Aorta (tissue), 5 donors: Measurements from ENCODE around the gene FAM240B. TPM values are rescaled to one million over a fixed set of nuclear protein-coding genes. Genes with fewer than 3 reads are reported as not detected.

Source experiments
- ATAC-seq: fragments of 200-7000 bp; cut with Tn5 transposase; one replicate; pipeline ENCODE4 v1.9.1; 2022; ENCODE audit warnings: moderate library complexity; ENCODE audit not compliant: low FRiP score
- DNase-seq, 2 donors: peaks; one replicate each; pipeline ENCODE4 v3.0.0-alpha.2; 2020
- H3K27ac ChIP-seq, 2 donors: one replicate each; pipeline ENCODE4 v1.5.1; 2013; ENCODE audit warnings: low read length in 2 of 2, mild to moderate bottlenecking in 2 of 2, moderate library complexity in 2 of 2, control low read depth in 1 of 2, inconsistent platforms in 1 of 2, low read depth in 1 of 2
- H3K27me3 ChIP-seq, 2 donors: one replicate each; pipeline ENCODE4 v1.6.1; 2013; ENCODE audit warnings: control low read depth in 1 of 2, low read length in 1 of 2, mild to moderate bottlenecking in 1 of 2, moderate library complexity in 1 of 2; ENCODE audit not compliant: insufficient read depth in 2 of 2, control insufficient read depth in 1 of 2
- H3K36me3 ChIP-seq, 2 donors: one replicate each; pipeline ENCODE4 v1.6.1; 2013; ENCODE audit warnings: control low read depth in 1 of 2, low read length in 1 of 2, mild to moderate bottlenecking in 1 of 2; ENCODE audit not compliant: insufficient read depth in 2 of 2, control insufficient read depth in 1 of 2
- H3K4me1 ChIP-seq, 2 donors: one replicate each; pipeline ENCODE4 v1.6.1; 2013; ENCODE audit warnings: low read length in 2 of 2, control low read depth in 1 of 2, mild to moderate bottlenecking in 1 of 2, moderate library complexity in 1 of 2; ENCODE audit not compliant: insufficient read depth in 2 of 2, control insufficient read depth in 1 of 2
- H3K4me3 ChIP-seq, 2 donors: one replicate each; pipeline ENCODE4 v1.5.1; 2013; ENCODE audit warnings: low read length in 2 of 2, control low read depth in 1 of 2, mild to moderate bottlenecking in 1 of 2
- H3K9me3 ChIP-seq: one replicate; pipeline ENCODE4 v1.6.1; 2013; ENCODE audit warnings: mild to moderate bottlenecking, low read length; ENCODE audit not compliant: control insufficient read depth
- WGBS, 2 donors: extraction: QIAGEN DNeasy Blood & Tissue Kit; methylation state at CpG; one replicate each; pipeline ENCODE4 v1.1.7; 2013; 5-methylcytosine and 5-hydroxymethylcytosine counted together
- intact Hi-C, 2 donors: fragments of 100-400 bp; cut with DNase I; formaldehyde crosslinking; loops; one replicate each; pipeline versions ENCODE4 v1.14.2 to v1.15.0; 2022
- polyA plus RNA-seq, 2 donors: library from polyadenylated mRNA; stranded (reverse); fragments of 200-250 nt; gene quantifications; one replicate each; pipeline ENCODE4 v1.2.3, GENCODE V29; 2013
- total RNA-seq, 2 donors: library from RNA; stranded (reverse); fragmentation: NEBNext Ultra II Directional; extraction: Animal tissue kit (Norgen Biotek cat#: 25700); gene quantifications; one replicate each; pipeline ENCODE4 v1.2.1, GENCODE V29; 2021
- donor health status: healthy with polysubstance abuse.
- donor health status: Bipolar disorder and iron deficiency.
- donor health status: DM: no; HTN: no; CAD: no.
- donor health status: DM: no; HTN: no; CAD: no.
- donor health status: DM: yes; HTN: yes; CAD: no.

The FAM240B gene
- total and polyA plus RNA-seq, 4 donors = not detected

DNA sequence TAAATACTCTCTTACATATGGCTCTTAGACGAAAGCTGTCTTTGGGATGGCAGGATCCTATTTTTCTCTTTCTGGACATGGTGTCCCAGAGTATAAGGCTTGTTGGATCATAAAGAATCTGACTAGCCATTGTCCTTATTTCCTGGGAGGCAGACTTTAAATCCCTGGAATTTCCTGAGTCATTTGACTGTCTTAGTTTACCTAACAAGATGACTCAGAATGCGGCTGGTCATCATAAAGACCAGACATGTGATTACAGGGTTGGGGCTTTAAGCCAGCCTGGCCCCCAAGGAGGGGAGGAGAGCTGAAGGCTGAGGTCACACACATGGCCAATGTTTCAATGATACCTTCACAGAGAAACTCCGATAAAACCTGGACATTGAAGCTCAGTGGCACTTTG, 37.2 kb downstream of the FAM240B start:
- H3K27me3 ChIP-seq = no peaks in the 10 kb centered on the region
- no peaks in the 10 kb centered on the region for H3K4me1 ChIP-seq
- H3K27ac ChIP-seq = no peak overlapping the region
- no peak overlapping the region for H3K4me3 ChIP-seq
- H3K36me3 ChIP-seq = no peaks in the 10 kb centered on the region
- ATAC-seq = no peak
- no peak for DNase-seq
- no peaks in the 10 kb centered on the region for H3K9me3 ChIP-seq
- intact Hi-C loops = no loop called here
- 42 to 56% methylated on average over 3 of the region's 3 CpGs for WGBS, 2 donors

DNA sequence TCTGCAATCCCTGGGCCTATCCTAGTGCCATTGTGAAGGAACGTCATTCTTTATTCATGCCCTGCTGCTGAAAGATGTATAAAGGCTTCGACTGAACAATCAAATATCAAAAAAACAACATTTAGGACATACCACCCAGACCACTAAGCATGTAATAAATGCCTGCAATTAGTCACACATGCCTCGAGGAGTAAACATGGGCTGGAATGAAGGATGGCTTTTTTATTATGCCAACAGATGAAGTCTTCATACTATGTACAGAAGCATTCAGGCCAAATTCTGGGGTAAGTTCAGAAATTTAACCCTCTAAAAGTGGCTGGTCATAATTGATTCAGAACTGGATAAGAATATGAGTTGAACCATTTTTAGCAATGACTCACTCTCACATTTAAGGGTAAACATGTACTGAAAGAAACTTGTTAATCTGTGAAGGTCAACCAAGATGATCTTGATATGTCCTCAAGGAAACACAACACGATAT, 38.1 kb downstream of the FAM240B start:
- ATAC-seq (no peak), DNase-seq (no peak)
- no peaks in the 10 kb centered on the region for H3K36me3 ChIP-seq
- no peak overlapping the region for H3K27ac ChIP-seq
- 68 to 71% methylated on average over 4 of the region's 4 CpGs for WGBS, 2 donors
- no peaks in the 10 kb centered on the region for H3K4me1 ChIP-seq
- no peaks in the 10 kb centered on the region for H3K27me3 ChIP-seq
- intact Hi-C loops = no loop called here
- no peak overlapping the region for H3K4me3 ChIP-seq
- H3K9me3 ChIP-seq = no peaks in the 10 kb centered on the region

DNA sequence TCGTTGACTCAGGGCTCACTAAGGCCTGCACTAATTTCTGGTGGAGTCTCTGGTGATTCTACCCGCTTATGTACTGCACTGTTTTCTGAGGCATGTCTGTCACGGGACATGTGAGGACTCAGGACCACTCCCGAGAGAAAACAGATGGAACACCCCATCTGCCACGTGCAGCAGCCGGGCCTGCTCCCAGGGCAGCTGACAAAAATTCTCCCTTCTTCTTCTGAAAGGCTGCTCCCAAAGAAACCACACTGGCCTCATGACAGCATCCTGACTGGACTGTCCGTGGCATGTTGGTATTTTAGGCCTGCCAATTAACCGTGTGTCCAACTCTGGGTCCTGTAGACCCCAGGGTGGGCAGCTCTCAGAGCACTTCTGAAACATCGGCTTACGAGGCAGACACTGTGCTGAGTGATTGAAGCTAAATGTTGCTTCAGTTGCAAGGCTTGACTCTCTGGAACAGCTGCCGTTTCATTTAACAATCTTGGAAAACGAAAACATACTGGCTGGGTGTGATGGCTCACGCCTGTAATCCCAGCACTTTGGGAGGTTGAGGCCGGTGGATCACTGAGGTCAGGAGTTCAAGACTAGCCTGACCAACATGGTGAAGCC, 39.0 kb downstream of the FAM240B start:
- H3K4me1 ChIP-seq = no peaks in the 10 kb centered on the region
- no peak overlapping the region for H3K27ac ChIP-seq
- H3K4me3 ChIP-seq = no peak overlapping the region
- intact Hi-C loops = no loop called here
- no peaks in the 10 kb centered on the region for H3K9me3 ChIP-seq
- H3K27me3 ChIP-seq = no peaks in the 10 kb centered on the region
- no peak for ATAC-seq
- no peak for DNase-seq
- H3K36me3 ChIP-seq = no peaks in the 10 kb centered on the region
- 84 to 85% methylated on average over 14 of the region's 14 CpGs for WGBS, 2 donors

DNA sequence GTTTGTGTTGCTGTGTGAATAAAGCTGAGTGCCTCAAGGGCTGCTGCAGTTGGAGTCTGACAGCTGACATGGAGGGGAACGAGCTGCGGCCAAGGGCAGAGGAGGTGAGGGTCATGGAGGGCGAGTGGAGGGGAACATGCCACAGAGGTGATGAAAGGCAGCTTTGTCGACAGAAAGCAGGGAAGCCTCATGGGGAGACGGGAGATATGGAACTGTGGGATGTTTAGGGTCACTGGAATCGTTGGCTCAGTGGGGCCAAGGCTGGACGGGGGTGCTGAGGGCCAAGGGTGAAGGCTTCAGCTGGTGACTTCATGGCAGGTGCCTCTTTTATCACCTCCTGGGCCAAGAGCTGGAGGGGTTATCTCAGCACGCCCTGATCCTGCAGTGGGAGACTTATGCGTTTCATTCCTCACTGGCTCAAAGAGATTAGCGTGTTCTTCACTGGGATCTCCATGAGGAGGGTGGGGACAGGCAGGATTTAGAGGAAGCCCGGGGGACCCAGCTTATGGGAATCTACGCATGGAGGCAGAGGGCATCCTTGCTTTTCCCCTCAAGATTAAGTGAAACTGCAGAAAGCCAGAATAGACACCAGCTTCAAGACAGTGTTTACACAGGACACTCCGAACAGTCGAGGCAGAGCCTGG, 42.2 kb downstream of the FAM240B start:
- H3K4me1 ChIP-seq = no peaks in the 10 kb centered on the region
- 52 to 59% methylated on average over 14 of the region's 14 CpGs for WGBS, 2 donors
- DNase-seq (no peak), ATAC-seq (no peak)
- no peaks in the 10 kb centered on the region for H3K27me3 ChIP-seq
- H3K9me3 ChIP-seq = no peaks in the 10 kb centered on the region
- H3K36me3 ChIP-seq = no peaks in the 10 kb centered on the region
- H3K27ac ChIP-seq = no peak overlapping the region
- intact Hi-C loops = no loop called here
- no peak overlapping the region for H3K4me3 ChIP-seq

DNA sequence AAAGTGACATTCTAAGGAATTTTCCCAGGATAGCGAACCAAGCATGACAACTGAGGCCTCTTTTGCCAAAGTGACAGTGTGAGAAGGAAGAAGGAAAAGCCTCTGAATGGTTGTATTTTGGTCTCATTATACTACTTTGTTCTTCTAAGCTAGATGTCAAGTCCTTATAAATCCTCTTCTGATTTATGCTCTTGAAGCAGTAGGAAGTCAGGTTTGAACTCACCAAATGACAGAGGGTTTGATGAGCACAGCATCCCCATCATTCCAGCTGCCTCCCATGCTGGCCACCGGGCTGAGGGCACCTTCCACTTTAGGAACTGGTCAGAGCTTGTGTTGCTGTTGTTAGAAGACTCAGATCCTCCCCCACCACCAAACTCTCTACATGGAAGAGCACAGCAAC, 44.1 kb downstream of the FAM240B start:
- intact Hi-C loops = no loop called here
- Histone ChIP-seq H3K4me3 (no peak overlapping the region), H3K27me3 (no peaks in the 10 kb centered on the region), H3K9me3 (no peaks in the 10 kb centered on the region), H3K27ac (no peak overlapping the region), H3K4me1 (no peaks in the 10 kb centered on the region), H3K36me3 (no peaks in the 10 kb centered on the region)
- 66 to 70% methylated on average over 2 of the region's 2 CpGs for WGBS, 2 donors
- ATAC-seq (no peak), DNase-seq (no peak)

DNA sequence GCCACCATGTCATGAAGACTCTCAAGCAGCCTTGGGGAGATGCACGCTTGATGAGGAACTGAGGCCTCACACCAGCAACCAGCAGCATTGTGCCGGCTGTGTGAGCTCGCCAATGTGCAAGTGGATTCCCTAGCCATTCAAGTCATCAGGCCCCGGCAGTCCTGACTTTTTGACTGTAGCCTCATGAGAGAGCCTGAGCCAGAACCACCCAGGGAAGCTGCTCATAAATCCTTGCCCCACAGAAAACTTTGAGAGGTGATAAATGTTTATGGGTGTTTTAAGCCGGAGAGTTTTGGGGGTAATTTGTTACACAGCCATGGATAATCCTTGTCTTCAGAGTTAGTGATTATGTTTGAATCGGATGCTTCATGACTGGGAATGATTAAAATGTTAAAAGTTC, 44.7 kb downstream of the FAM240B start:
- WGBS, 2 donors = 89 to 90% methylated on average over 6 of the region's 6 CpGs
- ATAC-seq (no peak), DNase-seq (no peak)
- Histone ChIP-seq H3K4me1 (no peaks in the 10 kb centered on the region), H3K27me3 (no peaks in the 10 kb centered on the region), H3K4me3 (no peak overlapping the region), H3K27ac (no peak overlapping the region), H3K9me3 (no peaks in the 10 kb centered on the region), H3K36me3 (no peaks in the 10 kb centered on the region)
- intact Hi-C loops = no loop called here

DNA sequence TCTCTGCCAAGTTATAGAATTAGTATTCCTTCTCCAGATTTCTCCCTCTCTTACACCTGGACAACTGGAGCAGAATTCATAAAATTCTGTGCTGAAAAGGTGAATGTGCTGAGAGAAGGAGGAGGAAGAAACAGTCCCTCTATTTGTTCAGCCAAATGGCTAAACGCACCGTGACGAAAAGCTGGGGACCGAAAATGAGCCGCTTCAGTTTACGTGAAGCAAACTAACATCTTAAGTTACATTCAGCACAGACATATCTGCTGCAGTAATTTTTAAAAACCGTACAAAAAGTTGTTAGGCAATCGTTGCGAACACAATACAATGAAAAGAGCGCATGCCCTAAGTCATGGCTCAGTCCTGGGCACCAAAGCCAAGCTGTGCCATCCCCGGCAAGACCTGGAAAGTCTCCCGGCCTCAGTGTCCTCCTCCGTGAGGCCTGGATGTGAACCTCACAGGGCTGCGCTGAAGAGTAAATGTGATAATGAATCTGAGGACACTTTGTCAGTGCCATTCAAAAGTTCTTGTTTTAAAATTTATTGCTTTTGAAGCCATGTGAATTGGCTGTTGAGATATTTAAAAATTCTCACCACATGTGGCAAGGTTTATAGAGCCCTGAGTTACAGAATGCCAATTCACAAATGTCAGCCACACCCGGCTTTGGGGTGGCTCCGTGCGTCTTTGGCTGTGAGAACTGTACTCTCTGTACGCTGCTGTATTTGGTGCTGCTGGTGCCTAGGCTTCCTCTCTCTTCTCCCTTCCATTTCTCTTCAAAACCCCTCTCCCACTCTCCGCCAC, 46.3 kb downstream of the FAM240B start:
- no peaks in the 10 kb centered on the region for H3K27me3 ChIP-seq
- H3K27ac ChIP-seq = no peak overlapping the region
- no peak overlapping the region for H3K4me3 ChIP-seq
- 96 to 97% methylated on average over 19 of the region's 19 CpGs for WGBS, 2 donors
- no peaks in the 10 kb centered on the region for H3K36me3 ChIP-seq
- intact Hi-C loops = no loop called here
- H3K4me1 ChIP-seq = no peaks in the 10 kb centered on the region
- ATAC-seq = no peak
- no peaks in the 10 kb centered on the region for H3K9me3 ChIP-seq
- DNase-seq = no peak

DNA sequence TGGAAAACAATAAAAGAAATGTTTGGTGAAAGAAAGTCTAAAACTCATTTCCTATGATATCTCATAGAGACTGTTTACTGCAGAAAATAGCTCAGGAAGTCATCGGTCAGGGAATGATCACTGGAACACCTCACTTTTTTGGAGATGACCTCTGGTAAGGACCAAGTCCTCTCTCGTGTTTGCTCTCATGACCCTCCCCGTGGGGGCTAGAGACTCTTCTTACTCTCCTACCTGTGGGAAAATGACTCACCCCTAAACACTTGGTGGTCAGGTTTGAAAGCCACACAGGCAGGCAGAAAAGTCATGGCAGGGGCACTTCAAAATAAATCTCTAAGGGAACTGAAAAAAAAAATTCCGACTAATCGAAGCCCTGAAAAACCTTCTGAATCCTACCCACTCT, 48.2 kb downstream of the FAM240B start:
- H3K27ac ChIP-seq = no peak overlapping the region
- DNase-seq (no peak), ATAC-seq (no peak)
- no peaks in the 10 kb centered on the region for H3K9me3 ChIP-seq
- no peaks in the 10 kb centered on the region for H3K27me3 ChIP-seq
- H3K4me3 ChIP-seq = no peak overlapping the region
- H3K36me3 ChIP-seq = no peaks in the 10 kb centered on the region
- 85 to 89% methylated on average over 5 of the region's 5 CpGs for WGBS, 2 donors
- intact Hi-C loops = no loop called here
- no peaks in the 10 kb centered on the region for H3K4me1 ChIP-seq

DNA sequence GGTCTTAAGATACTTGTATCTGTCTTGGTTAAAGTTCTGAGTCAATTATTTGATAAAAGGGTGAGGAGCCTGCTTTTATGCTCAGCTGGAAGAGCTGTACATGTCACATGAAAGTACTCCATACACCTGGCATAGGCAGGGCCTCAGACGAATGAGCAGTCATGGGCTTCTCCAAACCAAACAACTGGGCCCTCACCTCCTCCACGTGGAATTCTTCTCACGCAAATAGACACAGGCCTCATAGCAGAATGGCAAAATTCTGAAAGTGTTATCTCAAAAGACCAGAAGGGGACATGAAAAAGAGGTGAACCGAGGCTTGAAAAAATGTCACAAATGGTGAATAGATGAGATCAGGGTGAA, 48.6 kb downstream of the FAM240B start:
- intact Hi-C loops = no loop called here
- no peaks in the 10 kb centered on the region for H3K9me3 ChIP-seq
- no peak for DNase-seq
- no peak overlapping the region for H3K27ac ChIP-seq
- H3K27me3 ChIP-seq = no peaks in the 10 kb centered on the region
- ATAC-seq = no peak
- H3K4me3 ChIP-seq = no peak overlapping the region
- H3K36me3 ChIP-seq = no peaks in the 10 kb centered on the region
- H3K4me1 ChIP-seq = no peaks in the 10 kb centered on the region
- WGBS, 2 donors = 80 to 88% methylated on average over 4 of the region's 4 CpGs
